WTC11 (cell line): ENCODE results near the gene NOL12.

Experiments used
- ATF1 ChIP-seq: sonication (generic); formaldehyde crosslinking; IDR thresholded peaks from 2 replicates; pipeline ENCODE4 v1.8.1; 2023; ENCODE audit warnings: mild to moderate bottlenecking, moderate library complexity, missing genetic modification reagents
- ATF3 ChIP-seq: sonication (generic); formaldehyde crosslinking; conservative IDR thresholded peaks from 2 replicates; pipeline ENCODE4 v1.8.1; 2022; ENCODE audit warnings: mild to moderate bottlenecking, missing genetic modification reagents
- ELF4 ChIP-seq: sonication (generic); formaldehyde crosslinking; IDR thresholded peaks from 2 replicates; pipeline ENCODE4 v1.8.1; 2022; ENCODE audit warnings: low read depth, mild to moderate bottlenecking, moderate library complexity, missing genetic modification reagents
- PRRX2 ChIP-seq: fragments of 250-450 bp; sonication (Bioruptor Pico); IDR thresholded peaks from 2 replicates; pipeline ENCODE4 v1.8.0; 2021; ENCODE audit warnings: mild to moderate bottlenecking
- SMAD3 ChIP-seq: sonication (generic); formaldehyde crosslinking; IDR thresholded peaks from 2 replicates; pipeline ENCODE4 v1.8.0; 2022; ENCODE audit warnings: missing genetic modification reagents, mild to moderate bottlenecking, borderline replicate concordance
- TCF7 ChIP-seq: sonication (generic); formaldehyde crosslinking; IDR thresholded peaks from 2 replicates; pipeline ENCODE4 v1.8.0; 2022; ENCODE audit warnings: mild to moderate bottlenecking, low read depth, missing genetic modification reagents, moderate library complexity
- USF1 ChIP-seq: sonication (generic); formaldehyde crosslinking; IDR thresholded peaks from 2 replicates; pipeline ENCODE4 v1.8.0; 2022; ENCODE audit warnings: mild to moderate bottlenecking, missing genetic modification reagents
- ZNF138 ChIP-seq: sonication (generic); formaldehyde crosslinking; conservative IDR thresholded peaks from 2 replicates; pipeline ENCODE4 v1.8.1; 2022; ENCODE audit warnings: mild to moderate bottlenecking, moderate library complexity, missing genetic modification reagents
- ZNF219 ChIP-seq: sonication (generic); formaldehyde crosslinking; IDR thresholded peaks from 2 replicates; pipeline ENCODE4 v1.8.0; 2023; ENCODE audit warnings: missing genetic modification reagents, mild to moderate bottlenecking, borderline replicate concordance
- TF ChIP-seq, protein P1 (sequence below): sonication (generic); formaldehyde crosslinking; IDR thresholded peaks from 2 replicates; pipeline ENCODE4 v1.8.0; 2022; ENCODE audit warnings: mild to moderate bottlenecking, missing genetic modification reagents
- TF ChIP-seq, protein P2 (sequence below): fragments of 200-600 bp; IDR thresholded peaks from 2 replicates; pipeline ENCODE4 v1.8.0; 2022; ENCODE audit warnings: antibody characterized with exemption
- TF ChIP-seq, protein P3 (sequence below): sonication (generic); formaldehyde crosslinking; IDR thresholded peaks from 2 replicates; pipeline ENCODE4 v1.8.1; 2023; ENCODE audit warnings: mild to moderate bottlenecking, missing genetic modification reagents, moderate library complexity
- TF ChIP-seq, protein P4 (sequence below): sonication (generic); formaldehyde crosslinking; IDR thresholded peaks from 2 replicates; pipeline ENCODE4 v1.8.1; 2022; ENCODE audit warnings: low read depth, missing genetic modification reagents, borderline replicate concordance

DNA sequence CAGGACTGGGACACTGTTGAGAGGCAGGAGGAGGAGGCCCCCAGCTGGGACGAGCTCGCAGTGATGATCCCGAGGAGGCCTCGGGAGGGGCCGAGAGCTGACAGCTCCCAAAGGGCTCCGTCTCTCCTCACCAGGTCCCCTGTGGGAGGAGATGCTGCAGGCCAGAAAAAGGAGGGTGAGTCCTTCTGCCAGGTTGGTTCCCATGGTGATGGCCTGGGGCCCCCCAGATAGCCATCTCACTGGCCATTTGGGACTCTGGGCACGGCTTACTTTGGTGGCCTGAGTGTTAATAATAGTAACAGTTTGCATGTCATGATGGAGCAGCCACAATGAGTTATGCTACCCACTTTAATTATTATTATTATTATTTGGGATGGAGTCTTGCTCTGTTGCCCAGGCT, 29.6 kb downstream of the NOL12 start:
- TF ChIP-seq, protein P1, sequence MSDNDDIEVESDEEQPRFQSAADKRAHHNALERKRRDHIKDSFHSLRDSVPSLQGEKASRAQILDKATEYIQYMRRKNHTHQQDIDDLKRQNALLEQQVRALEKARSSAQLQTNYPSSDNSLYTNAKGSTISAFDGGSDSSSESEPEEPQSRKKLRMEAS (CRISPR knock-in tag), result no peak
- no peak for TF ChIP-seq ZNF219 (CRISPR knock-in tag)
- no peak for TF ChIP-seq TCF7 (CRISPR knock-in tag)
- TF ChIP-seq ELF4 (CRISPR knock-in tag), result no peak
- TF ChIP-seq, protein P2, sequence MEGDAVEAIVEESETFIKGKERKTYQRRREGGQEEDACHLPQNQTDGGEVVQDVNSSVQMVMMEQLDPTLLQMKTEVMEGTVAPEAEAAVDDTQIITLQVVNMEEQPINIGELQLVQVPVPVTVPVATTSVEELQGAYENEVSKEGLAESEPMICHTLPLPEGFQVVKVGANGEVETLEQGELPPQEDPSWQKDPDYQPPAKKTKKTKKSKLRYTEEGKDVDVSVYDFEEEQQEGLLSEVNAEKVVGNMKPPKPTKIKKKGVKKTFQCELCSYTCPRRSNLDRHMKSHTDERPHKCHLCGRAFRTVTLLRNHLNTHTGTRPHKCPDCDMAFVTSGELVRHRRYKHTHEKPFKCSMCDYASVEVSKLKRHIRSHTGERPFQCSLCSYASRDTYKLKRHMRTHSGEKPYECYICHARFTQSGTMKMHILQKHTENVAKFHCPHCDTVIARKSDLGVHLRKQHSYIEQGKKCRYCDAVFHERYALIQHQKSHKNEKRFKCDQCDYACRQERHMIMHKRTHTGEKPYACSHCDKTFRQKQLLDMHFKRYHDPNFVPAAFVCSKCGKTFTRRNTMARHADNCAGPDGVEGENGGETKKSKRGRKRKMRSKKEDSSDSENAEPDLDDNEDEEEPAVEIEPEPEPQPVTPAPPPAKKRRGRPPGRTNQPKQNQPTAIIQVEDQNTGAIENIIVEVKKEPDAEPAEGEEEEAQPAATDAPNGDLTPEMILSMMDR, result no peak
- no peak for TF ChIP-seq USF1
- no peak for TF ChIP-seq SMAD3 (CRISPR knock-in tag)
- TF ChIP-seq, protein P3, sequence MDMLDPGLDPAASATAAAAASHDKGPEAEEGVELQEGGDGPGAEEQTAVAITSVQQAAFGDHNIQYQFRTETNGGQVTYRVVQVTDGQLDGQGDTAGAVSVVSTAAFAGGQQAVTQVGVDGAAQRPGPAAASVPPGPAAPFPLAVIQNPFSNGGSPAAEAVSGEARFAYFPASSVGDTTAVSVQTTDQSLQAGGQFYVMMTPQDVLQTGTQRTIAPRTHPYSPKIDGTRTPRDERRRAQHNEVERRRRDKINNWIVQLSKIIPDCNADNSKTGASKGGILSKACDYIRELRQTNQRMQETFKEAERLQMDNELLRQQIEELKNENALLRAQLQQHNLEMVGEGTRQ (CRISPR knock-in tag), result no peak
- TF ChIP-seq ATF1 (CRISPR knock-in tag), result no peak
- TF ChIP-seq, protein P4, sequence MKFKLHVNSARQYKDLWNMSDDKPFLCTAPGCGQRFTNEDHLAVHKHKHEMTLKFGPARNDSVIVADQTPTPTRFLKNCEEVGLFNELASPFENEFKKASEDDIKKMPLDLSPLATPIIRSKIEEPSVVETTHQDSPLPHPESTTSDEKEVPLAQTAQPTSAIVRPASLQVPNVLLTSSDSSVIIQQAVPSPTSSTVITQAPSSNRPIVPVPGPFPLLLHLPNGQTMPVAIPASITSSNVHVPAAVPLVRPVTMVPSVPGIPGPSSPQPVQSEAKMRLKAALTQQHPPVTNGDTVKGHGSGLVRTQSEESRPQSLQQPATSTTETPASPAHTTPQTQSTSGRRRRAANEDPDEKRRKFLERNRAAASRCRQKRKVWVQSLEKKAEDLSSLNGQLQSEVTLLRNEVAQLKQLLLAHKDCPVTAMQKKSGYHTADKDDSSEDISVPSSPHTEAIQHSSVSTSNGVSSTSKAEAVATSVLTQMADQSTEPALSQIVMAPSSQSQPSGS (CRISPR knock-in tag), result no peak
- TF ChIP-seq ATF3 (CRISPR knock-in tag), result no peak
- no peak for TF ChIP-seq PRRX2 (CRISPR knock-in tag)
- TF ChIP-seq ZNF138 (CRISPR knock-in tag), result no peak
